ENCODE results near the gene ABHD2.
"Not testable (repeated sequence)": the region's sequence is repeated elsewhere in the genome, so short reads cannot be mapped to it uniquely, and the experiment has no call there.

The ABHD2 gene

GRCh38 chr15:89119489-89120478 is 31.5 kb downstream of the ABHD2 start:
- DNase-seq = no peak

- DNase-seq = not testable (repeated sequence)
Measured at GRCh38 chr15:89120479-89121000, 32.3 kb downstream of the ABHD2 start.

- DNase-seq = no peak
Measured at GRCh38 chr15:89121414-89121813, 33.2 kb downstream of the ABHD2 start.

- DNase-seq = no peak
Measured at GRCh38 chr15:89122505-89123180, 34.4 kb downstream of the ABHD2 start.

- no peak for DNase-seq
Measured at GRCh38 chr15:89123181-89123525, 34.9 kb downstream of the ABHD2 start.

GRCh38 chr15:89125088-89125826 is 37.0 kb downstream of the ABHD2 start:
- no peak for DNase-seq

GRCh38 chr15:89126009-89126408 is 37.8 kb downstream of the ABHD2 start:
- DNase-seq = no peak

GRCh38 chr15:89127054-89127702 is 38.9 kb downstream of the ABHD2 start:
- no peak for DNase-seq

- no peak for DNase-seq
Measured at GRCh38 chr15:89128320-89129122, 40.3 kb downstream of the ABHD2 start.

- no peak for DNase-seq
Measured at GRCh38 chr15:89129123-89129815, 41.0 kb downstream of the ABHD2 start.

- no peak for DNase-seq
Measured at GRCh38 chr15:89129816-89130134, 41.5 kb downstream of the ABHD2 start.

- DNase-seq = no peak
Measured at GRCh38 chr15:89130201-89130600, 41.9 kb downstream of the ABHD2 start.

GRCh38 chr15:89131731-89132130 is 43.5 kb downstream of the ABHD2 start:
- DNase-seq = no peak

GRCh38 chr15:89132611-89133507 is 44.6 kb downstream of the ABHD2 start:
- no peak for DNase-seq

- not testable (repeated sequence) for DNase-seq
Measured at GRCh38 chr15:89135387-89136077, 47.3 kb downstream of the ABHD2 start.

- no peak for DNase-seq
Measured at GRCh38 chr15:89136078-89136806, 48.0 kb downstream of the ABHD2 start.

GRCh38 chr15:89136818-89137772 is 48.8 kb downstream of the ABHD2 start:
- DNase-seq = no peak

All from right kidney (tissue), 1 donor.